NCI-H1105 treated with DMSO at 0.1 percent for 48 hours (cell line): ENCODE data around the gene RIIAD1.
"Not testable (repeated sequence)": the region's sequence is repeated elsewhere in the genome, so short reads cannot be mapped to it uniquely, and the experiment has no call there.

Source experiments
- DNase-seq: peaks from one replicate; lab custom pipeline; 2025; lab: John Stamatoyannopoulos, UW

The RIIAD1 gene

GRCh38 chr1:151711044-151711800 is 10.1 kb upstream of the RIIAD1 start:
- no peak for DNase-seq

GRCh38 chr1:151711951-151712350 is 9.4 kb upstream of the RIIAD1 start:
- DNase-seq: no peak

GRCh38 chr1:151713044-151713443 is 8.3 kb upstream of the RIIAD1 start:
- DNase-seq: no peak

- peak; percentile 63 for DNase-seq
Observed at GRCh38 chr1:151713874-151714273, 7.4 kb upstream of the RIIAD1 start.

DNA sequence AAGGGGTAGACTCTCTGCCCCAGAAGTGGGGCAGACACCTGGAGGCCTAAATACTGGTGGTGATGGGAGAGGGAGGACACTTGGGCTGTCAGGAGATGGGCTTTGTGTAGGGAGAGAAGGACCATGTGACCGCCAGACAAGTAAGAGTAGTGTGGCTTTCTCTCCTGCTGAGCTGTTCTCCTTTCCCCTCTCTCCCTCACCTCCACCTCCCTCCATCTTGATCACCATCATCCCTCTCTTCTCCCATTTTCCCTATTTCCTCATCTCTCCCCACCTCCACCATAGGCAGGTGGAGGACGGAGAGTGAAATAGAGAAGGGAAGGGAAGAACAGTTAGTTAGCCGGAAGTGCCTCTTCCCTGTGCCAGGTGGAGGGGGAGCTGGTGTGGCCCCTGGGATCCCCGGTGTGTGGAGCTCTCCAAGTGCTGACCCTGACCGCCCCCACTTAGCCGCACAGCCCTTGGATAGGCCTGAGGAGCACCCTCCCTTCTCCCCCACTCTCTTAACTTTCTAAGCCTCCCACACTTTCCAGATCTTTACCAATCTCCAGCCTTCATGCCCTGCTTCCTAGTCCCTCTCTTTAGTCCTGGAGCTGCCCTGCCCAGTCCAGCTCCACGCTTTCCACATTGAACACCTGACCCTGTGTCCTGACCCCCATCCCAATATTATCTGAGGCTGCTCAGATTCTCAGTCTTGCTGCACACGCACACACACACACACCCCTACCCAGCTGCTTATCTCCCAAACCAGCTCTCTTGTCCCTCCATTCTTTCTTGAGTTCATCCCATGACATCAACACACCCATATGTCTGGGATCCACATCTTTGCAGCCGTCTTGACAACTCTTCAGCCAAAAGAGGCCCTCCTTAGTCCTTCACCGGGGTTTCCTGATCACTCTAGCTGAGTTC is 6.2 kb upstream of the RIIAD1 start:
- no peak for DNase-seq

GRCh38 chr1:151715726-151716404 is 5.5 kb upstream of the RIIAD1 start:
- DNase-seq: peak; percentile 77

DNA sequence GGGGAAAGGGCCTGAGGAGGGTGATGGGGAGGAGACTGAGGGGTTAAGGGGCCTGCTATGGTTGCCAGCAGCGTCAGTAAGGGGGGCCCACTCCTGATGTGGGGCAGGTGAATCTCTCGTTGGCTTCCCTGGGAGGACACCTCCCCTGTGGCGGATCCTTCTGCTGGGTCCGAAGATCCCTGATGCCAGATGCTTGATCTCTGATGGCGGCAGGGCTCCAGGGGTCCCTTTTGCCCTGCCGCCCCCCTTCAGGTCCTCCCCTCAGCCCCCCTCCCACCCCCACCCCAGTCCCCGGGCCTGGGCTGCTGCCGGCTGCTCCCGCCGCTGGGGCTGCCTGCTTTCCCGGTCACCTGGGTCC is 4.9 kb upstream of the RIIAD1 start:
- DNase-seq: no peak

- peak; percentile 99 for DNase-seq
Observed at GRCh38 chr1:151716771-151717631, 4.3 kb upstream of the RIIAD1 start, which contains the start of gene CELF3. CELF3 (minus strand) TSS chr1:151716803; CDS start chr1:151716020, 783 bp downstream.

DNA sequence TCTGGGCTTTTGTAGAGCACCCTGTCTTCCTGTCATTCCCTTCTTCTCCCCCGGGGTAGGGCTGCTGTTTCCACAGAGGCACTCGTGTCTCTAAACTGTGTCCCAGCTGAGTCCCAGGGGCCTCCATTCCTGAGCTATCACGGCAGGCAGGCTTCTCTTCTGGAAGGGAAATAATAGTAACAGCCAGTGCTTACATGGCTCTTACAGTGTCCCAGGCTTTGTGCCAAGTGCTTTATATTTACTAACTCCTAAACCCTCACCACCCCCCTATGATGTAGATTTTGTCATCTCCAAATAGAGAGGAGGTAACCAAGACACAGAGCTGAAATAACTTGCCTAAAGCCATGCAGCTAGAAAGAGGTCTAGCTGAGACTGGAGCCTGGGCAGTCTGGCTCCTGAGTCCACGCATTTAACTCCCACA is 3.3 kb upstream of the RIIAD1 start:
- peak; percentile 1 for DNase-seq

DNA sequence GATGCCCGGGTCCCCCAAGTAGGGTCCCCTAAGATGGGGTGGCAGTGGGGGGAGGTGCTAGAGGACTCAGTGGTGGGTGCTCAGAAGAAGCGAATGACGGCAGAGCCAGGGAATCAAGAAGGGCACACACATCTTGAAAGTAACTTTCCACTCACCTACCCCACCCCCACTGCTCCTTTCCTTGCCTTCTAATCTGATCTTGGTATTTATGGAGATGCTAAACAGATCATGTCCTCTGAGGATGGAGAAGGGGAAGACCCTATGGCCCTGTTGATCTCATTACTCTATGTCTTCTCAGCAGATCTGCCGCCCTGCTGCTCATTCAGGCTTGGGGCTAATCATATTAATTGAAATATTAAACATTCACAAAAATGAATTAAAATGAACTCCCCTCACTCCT is 2.7 kb upstream of the RIIAD1 start:
- DNase-seq: no peak

- DNase-seq: no peak
Observed at GRCh38 chr1:151720125-151720524, 1.2 kb upstream of the RIIAD1 start.

GRCh38 chr1:151720554-151720953 is 768 bp upstream of the RIIAD1 start:
- no peak for DNase-seq

DNA sequence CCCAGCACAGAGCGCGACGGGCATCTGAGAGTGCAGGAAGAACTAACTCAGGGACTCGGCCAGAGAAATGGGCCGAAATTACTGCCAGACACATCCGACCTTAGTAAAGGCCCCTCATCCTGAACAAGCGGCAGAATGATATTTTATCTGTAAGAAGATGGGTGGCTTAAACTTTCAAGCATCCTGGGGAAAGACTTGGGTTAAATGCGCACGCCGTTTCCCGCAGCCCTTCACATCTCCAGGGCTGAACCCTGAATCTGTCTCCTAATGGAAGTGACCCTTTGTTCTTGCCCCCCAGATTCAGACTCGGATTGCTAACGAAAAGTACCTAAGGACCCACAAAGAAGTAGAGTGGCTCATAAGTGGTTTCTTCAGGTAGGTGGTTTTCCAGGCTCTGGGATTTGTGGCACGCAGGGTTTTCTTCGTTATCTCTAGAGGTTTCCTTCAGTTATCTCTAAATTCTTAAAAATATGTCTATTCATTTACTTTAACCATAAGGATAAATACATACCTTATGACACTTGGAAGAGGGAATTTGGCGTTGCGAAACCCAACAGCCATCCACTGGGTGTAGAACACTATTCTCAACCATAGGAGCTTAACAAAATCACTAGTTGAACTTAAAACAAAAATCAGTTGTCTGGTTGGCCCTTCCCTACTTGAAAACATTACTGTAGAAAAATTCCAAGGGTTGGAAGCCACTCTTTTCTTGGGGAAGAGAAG is 627 bp downstream of the RIIAD1 start:
- no peak for DNase-seq

DNA sequence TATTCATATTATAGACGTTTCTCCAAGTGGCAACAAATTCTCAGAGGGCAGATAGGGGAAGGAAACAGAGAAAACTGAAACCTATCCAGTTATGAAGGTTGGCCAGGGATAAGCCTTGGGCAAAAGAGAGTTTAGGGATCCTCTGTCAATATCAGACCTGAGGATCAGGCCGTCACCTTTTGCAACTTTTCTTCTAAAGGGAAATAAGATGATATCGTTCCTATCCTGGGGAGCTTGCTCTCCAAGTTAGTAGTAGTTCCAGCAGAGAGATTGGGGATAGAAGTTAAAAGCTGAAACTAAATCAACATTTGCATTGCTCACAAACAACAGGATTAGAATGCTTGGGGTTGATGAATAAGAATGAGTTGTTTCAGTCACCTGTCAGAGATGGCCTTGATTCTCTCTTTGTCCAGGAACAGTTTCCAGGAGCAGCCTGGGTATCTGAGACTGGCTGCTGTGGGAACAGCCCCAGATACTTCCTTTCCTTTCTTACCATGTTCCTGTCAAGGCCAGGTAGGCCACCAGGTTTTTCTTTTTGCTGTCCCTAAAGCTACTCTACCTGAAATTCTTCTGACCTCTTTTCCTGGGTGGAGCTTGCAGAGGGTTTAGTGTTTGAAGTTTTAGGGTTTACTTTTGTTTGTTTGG is 2.5 kb downstream of the RIIAD1 start:
- DNase-seq: no peak

GRCh38 chr1:151728151-151729054 is 7.1 kb downstream of the RIIAD1 start:
- peak; percentile 54 for DNase-seq

DNA sequence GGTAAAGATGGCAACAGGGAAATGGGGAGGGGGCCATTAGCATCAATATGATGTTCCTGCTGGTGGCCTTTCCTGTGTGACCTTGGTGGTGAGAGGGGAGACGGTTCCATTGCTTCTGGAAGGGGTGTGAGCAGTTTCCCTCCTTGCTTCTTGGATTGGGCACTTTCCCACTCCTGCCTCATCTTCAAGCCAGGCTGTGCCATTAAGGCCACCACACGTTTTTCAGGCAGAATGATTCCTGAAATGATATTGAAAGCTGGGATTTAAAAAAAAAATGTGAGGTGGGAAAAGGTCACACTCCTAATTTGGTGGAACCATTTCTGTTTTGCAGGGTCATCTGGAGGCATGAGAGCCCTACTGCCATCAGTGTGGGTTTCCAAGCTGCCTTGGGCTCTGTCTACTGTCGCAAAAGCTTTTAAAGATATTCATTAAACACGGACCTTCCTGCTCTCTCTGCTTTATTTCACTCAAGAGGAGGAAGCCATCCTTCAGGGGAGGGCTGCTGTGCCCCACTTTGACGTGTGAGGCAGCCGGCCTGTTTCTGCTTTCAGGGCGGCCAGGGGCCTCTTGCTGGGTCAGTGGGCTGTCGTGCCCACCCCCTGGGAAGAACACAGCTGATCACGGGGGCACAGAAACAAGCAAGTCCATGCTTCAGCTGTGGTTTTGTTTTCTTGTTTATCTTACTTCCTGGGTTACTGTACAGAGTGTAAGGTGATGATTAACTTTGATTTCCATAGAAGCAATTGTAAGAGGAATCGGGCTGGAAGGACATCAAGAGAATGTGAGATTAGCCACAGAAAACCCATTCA is 8.0 kb downstream of the RIIAD1 start:
- no peak for DNase-seq

DNA sequence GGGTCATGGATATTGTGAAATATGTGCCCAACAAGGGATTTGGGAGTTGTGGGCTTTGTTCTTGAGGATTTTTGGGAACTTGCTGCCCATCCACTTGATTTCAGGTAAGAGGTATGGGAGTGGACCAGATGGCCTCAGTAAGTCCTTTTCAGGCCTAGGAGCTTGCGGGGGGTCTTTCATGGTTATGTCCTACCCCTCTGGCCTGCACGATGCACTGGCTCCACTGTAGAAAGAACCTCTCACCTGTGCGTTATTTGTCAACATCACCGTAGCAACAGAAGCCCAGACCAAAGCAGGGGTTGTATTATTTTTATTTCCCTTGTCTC is 8.6 kb downstream of the RIIAD1 start:
- no peak for DNase-seq

- DNase-seq: no peak
Observed at GRCh38 chr1:151733126-151733525, 11.8 kb downstream of the RIIAD1 start.

GRCh38 chr1:151733995-151734394 is 12.7 kb downstream of the RIIAD1 start:
- not testable (repeated sequence) for DNase-seq
